C4-2B (cell line): ENCODE results near the gene IRF9.
"Not testable (repeated sequence)": the region's sequence is repeated elsewhere in the genome, so short reads cannot be mapped to it uniquely, and the experiment has no call there.

Experiments used
- CTCF ChIP-seq: fragments of 450-650 bp; conservative IDR thresholded peaks from 2 replicates; pipeline ENCODE4 v1.5.1; 2017; ENCODE audit warnings: mild to moderate bottlenecking
- ZFX ChIP-seq: fragments of 450-650 bp; IDR thresholded peaks from 2 replicates; pipeline ENCODE4 v1.6.1; 2017

- not testable (repeated sequence) for TF ChIP-seq CTCF, ZFX
Observed at GRCh38 chr14:24202538-24202937, 41.5 kb downstream of the IRF9 start.
